Middle frontal gyrus (tissue), 1 donor: ENCODE data around the gene SLC40A1.

Experiments used
- DNase-seq: peaks from one replicate; pipeline ENCODE4 v3.0.0-alpha.2; 2015; ENCODE audit warnings: low spot score; ENCODE audit errors: extremely low spot score

Gene SLC40A1

GRCh38 chr2:189599245-189599644 is 18.7 kb upstream of the SLC40A1 start:
- DNase-seq, result no peak

- no peak for DNase-seq
Measured at GRCh38 chr2:189595417-189595816, 14.8 kb upstream of the SLC40A1 start.

DNA sequence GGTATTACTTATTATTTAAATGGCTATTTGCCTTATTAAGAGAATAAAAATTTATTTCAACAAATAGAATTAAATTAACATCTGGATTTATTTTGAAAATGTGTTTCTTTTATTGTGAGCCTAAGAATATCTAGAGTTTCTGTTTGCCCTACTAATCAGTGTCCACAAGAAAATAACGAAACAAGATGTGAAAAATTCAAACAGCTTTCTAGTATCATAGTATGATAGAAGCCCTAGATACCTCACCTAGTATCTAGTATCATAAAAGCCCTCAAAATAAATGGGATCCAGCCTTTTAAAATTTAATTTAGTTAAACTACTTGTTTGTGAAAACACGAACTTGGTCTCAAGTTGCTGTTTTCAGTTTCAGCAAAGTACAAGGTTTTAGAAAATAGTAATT is 13.7 kb upstream of the SLC40A1 start:
- DNase-seq, result no peak

DNA sequence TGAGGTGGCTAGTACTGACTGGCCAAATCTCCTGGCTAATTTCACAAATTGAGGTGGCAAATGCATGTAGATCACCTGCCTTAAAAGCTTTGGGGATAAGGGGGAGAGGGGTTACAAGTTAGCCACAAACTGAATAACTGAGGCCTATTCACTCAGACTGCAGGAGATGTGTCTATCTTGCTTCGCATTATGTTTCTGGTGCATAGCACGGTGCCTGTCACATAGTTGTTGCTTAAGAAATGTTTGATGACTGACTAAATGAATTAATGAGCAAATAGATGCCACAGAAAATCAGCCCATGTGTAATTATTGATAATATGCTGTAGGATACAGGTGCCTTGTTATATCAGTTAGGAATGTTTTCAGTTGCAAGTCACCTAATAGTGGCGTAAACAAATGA is 12.5 kb upstream of the SLC40A1 start:
- no peak for DNase-seq

DNA sequence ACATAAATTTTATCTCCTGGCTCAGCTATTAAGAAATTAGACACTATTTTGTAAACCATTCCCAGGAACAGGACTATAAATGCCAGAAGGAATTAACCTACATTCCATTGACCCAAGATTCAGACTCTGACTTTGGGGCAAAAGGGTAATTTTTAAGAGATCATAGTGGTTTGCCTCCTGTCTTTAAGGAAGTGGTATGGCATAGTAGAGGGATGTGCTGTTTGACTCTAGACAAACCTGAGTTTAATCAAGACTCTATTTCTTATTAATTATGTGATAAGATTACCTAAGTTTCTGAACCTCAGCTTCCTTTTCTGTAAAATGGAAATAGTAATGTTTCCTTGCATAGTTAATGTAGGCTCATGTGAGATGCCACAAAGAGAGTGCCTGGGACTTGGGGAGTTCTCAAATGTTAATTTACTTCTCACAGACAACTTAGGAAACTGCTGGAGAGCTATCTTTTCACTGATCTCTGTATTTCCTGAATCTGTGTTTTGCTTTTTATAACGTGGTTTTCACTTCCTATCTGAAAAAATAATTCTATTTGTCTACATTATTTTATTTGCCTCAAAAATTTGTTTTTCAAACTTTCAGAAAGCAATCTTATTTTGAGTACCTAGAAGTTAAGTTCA is 11.9 kb upstream of the SLC40A1 start:
- no peak for DNase-seq

DNA sequence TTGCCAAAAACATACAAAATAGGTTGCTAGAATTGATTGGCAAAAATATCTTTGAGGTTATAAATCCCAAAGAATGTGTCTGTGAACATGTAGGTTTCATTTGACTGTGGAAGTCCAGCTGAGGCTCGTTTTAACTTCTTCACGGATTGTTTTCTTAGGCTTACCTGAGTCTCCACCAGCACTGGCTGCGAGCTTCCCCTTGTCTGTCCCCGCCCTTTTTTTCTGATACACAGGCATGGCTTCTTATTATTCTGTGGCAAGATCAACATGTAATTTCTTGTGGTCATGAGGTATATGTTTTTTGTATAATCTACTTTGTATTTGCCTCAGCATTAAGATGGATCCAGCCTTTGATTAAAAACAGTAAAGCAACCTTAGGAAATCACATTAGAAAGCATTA is 7.2 kb upstream of the SLC40A1 start:
- DNase-seq, result no peak

DNA sequence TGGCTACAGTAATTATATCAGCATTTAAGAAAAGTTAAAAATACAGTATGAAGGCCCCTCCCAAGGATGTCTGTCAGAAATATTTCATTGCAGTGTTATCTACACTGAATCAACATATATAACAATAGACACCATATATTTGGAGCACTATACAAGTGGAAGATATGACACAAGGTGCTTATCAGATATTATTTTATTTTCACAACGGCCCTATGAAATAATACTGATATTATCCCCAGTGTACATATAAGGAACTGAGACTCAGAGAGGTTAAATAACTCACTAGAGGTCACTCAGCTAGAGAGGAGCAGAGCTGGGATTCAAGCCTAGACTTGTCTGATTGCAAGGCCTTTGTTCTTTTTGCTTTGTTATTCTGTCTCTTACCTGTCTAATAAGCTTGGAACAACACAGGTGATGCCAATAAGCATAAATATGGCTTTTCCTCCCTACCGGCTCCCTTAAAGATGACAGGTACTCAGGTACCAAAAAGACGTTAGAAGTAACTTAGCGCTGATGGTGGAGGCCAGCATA is 4.7 kb upstream of the SLC40A1 start:
- DNase-seq, result no peak

- no peak for DNase-seq
Measured at GRCh38 chr2:189584686-189585085, 4.1 kb upstream of the SLC40A1 start.

- DNase-seq, result no peak
Measured at GRCh38 chr2:189583227-189584198, 2.9 kb upstream of the SLC40A1 start.

DNA sequence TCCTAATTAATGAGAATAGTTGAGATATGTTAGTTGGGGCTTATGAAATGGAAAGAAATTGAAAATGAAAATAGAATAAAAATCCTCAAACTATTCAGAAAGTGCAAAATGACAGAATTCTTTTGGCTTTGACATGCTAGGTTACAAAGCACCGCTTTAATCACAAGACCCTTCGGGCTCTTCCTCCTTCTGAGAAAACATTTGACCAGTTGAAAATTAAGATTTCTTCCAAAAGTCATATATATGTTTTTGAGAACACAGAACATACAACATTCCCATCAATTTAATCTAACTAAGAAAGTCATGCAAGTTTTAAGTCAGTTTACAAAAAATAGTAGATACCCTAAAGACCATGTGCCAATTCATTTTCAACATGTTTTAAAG is 2.2 kb upstream of the SLC40A1 start:
- DNase-seq, result no peak

- no peak for DNase-seq
Measured at GRCh38 chr2:189582140-189582808, 1.7 kb upstream of the SLC40A1 start.

DNA sequence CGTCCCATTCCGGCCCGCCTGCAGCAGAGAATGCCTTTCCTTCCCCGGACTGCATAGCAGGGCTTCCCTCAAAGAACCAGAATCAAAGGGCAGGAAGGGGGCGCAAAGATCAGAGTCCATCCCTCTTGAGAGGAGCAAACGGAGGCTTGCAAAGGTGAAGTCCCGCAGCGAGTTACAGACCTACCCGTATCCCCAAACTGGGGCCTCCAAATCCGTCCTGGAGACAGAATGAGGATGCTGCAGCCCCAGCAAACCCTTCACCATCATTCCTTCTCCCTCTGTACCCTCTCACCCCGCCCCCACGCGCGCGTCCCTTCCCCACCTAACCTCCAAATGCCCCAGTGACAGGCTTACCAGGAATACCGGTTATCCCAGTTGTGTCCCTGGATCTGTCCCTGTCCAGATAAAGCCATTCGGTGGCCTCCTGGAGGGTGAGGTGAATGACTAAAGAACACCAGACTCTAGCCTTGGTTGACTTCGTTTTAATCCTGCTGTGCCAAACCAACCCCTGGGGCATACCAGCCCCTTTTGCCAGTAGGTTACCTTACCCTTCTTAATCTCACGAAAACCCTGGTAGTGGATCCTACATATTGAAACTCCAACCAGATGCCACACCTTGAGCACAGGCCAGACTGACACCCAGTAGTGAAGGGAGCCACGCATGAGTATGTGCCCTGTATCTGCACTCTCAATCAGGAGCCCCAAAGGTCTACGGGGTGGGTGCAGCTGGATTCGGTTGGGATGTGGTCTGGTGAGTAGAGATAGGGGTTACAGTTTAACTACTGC is 961 bp upstream of the SLC40A1 start:
- DNase-seq, result no peak

GRCh38 chr2:189580241-189580651 is 340 bp downstream of the SLC40A1 start:
- no peak for DNase-seq

DNA sequence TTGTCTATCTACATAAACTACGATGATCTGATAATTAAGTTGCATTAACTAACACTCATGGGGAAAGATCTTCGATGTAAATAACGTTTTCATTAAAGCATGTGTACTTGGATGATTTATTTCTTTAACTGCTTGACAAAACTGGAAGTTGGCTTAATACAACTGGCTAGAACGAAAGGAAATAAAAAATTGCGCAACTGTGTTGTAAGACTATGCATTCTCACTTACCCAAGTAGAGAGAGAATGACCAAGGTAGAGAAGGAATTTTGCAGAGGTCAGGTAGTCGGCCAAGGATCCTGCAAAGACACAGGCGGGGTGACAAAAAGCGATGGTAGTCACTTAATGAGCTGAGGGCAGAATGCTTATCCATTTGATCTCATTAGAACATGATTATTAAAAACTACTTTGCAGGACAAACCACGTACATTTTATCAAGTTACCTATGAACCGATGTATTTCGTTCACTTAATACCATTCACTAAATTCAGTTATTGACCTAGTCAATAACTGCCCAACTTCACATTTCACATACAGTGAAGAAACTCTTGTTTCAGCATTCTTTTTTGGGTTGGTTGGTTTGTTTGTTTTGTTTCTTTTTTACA is 900 bp downstream of the SLC40A1 start:
- no peak for DNase-seq

DNA sequence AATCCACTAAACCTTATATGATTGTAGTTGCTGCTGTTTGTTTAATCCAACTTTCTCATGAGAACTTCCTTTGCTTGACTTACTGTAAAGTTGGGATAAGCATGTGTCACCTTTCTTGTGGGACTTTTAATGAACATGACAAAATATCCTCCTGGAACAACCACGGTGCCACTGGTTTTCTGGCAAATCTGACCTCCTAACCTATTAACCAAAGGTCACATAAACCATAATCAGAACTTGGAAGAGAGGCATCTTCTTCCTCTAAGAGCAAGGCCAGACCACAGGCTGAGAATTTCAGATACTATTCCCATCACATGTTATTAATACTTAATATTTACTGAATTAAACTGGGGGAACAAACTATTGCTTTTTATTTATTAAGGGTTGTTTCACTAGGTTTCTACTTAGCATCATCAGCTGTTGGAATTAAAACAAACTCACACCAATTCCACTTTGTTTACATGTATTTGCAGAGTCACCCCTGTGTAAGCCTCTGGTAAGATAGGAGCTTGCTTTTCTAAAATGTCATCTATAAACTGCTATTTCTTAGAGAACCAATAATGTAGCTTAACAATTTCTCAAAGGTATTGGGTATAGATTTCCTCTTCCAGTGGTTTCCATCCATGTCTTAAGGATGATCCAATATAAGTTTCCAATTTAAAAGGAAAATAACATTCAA is 2.2 kb downstream of the SLC40A1 start:
- DNase-seq, result no peak

DNA sequence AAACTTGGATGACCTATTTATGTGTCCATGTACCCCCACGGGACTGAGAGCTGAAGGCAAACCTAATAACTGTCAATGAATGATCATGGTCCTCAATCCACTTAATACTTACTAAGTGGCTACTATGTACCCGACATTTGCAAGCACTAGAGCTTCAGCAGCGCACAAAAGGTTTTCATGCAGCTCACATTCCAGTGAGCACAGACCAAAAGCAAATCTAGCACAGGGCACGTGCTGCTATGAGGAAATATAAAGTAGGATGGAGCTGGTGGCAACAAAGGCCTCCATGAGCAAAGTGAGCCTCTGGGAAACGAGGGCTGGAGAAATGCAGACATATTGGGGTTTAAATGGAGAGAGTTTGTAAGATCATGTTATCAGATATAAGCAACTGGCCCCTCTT is 3.5 kb downstream of the SLC40A1 start:
- no peak for DNase-seq

GRCh38 chr2:189576396-189576795 is 4.2 kb downstream of the SLC40A1 start:
- no peak for DNase-seq

GRCh38 chr2:189574793-189575475 is 5.7 kb downstream of the SLC40A1 start:
- no peak for DNase-seq

GRCh38 chr2:189570570-189571031 is 10.0 kb downstream of the SLC40A1 start:
- DNase-seq, result no peak
